Activated CD8-positive, alpha-beta memory T cell treated with anti-CD3 and anti-CD28 coated beads for 48 hours (primary cell): ENCODE results near the gene PVALEF.

ENCODE experiments used
- DNase-seq, 3 experiments: peaks; one replicate each; pipeline ENCODE4 v3.0.0-alpha.2; 2020; ENCODE audit warnings: low read depth in 2 of 3, low spot score in 2 of 3

PVALEF gene

DNA sequence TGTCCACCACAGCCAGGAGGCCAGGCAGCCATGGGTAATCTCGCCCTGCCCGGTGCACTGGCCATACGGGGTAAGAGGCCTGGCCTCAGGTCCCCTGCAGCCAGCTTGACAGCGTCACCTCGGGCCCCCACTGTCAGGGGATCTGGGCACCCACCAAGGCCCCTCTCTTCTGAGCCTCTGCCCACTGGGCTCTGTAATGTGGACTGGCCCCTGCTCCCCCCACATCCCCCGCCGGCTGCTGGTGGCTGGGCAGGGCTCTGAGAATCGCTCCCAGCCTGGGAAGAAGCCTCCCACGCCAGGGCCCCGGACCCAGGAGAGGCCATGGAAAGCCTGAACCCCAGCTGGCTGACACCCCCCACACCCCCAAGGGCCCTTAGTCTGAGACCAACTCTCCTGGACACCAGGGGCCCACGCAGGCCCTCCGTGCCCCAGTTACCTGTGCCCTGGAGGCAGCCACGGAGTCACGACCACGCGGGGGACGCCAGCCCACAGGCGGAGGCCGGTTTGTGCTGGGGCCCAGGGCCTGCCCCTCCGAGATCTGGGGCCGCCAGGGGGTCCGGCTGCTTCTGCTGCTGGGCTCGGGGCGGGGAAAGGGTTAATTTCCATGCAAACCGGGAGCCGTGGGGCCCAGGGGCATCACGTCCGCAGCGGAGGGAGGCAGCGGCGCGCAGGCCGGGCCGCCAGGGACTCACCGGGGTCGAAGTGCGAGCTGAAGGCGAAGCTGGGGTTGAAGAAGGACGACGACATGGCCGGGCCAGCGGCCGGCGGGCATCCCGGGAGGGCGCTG is at the start of gene PVALEF:
TSS of gene PVALEF (plus strand) at position 262 of the 787 bp plus-strand sequence. CDS start 15,720 bp downstream, outside the sequence.
- DNase-seq, result no peak

DNA sequence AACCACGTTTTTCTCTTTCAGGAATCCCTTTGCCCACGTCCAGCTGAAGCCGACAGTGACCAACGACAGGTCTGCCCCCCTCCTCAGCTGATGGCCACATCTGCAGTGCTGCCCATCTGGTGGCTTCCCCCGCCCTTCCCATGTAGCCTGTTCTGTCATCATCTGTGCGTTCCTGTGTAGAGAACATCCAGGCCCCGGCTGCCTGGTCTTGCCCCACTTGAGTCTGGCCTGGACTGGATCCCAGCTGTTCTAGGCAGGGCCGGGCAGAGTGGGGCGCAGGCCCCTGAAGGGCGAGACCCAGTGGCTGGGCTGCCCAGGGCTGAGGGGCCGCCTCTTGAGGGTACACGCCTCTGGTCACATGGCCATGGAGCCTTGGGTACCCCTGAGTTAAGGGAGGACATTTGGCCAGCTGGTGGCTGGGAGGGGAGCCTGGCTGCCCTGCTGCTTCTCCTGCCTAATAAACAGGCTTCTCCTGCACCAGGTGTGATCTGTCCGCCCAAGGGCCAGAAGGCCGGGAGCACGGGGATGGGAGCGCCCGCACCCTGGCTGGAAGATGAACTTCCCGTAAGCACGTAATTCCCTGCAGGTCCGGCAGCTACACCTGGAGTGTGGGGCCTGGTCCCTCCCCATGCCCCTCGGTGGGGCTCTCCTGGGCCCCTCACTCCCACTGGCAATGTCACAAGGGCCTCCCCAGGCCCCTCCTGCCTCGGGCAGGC is 49.4 kb upstream of the PVALEF start:
- DNase-seq, result no peak

DNA sequence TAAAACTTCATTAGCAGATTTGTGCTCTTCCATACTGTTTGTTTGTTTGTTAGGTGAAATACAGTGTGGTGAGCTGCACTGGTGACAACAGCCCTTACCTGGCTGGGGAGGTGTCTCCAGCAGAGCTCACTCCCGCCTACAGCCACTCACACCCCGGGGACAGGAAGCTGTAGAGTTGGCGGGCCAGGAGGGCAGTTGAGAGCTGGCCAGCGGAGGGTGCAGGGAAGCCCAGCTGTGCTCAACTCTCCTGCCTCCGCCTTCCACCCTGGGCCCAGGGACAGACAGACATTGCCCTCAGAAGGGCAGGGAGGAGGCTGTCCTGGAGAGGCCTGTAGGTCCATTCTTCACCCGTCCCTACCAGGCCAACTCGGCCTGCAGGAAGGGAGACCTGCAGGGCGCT is 48.6 kb upstream of the PVALEF start:
- DNase-seq, result no peak

DNA sequence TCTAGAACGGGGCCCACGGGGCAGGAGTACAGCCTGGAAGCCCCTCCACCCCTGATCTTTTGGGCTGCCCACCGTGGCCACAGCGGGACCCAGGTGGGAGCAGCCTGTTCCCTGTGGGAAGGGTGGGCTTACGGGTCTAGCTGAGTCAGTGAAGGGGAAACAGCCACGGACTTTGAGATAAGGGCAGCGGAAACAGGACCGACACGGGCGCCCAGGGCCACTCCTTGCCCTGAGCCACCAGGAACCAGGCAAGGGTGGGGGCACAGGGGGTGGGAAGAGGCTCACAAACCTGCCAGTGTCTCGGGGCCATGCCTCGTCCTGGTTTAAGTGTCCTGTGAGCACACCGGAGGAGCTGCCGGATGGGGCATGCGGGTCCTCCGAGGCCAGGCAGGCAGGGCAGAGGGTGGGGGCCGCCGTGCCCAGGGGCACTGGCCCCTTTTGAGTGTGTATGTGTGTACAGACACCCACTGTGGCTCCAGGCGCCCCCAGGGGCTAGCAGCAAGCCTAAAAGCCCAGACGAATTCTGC is 47.6 kb upstream of the PVALEF start:
- DNase-seq, result no peak

DNA sequence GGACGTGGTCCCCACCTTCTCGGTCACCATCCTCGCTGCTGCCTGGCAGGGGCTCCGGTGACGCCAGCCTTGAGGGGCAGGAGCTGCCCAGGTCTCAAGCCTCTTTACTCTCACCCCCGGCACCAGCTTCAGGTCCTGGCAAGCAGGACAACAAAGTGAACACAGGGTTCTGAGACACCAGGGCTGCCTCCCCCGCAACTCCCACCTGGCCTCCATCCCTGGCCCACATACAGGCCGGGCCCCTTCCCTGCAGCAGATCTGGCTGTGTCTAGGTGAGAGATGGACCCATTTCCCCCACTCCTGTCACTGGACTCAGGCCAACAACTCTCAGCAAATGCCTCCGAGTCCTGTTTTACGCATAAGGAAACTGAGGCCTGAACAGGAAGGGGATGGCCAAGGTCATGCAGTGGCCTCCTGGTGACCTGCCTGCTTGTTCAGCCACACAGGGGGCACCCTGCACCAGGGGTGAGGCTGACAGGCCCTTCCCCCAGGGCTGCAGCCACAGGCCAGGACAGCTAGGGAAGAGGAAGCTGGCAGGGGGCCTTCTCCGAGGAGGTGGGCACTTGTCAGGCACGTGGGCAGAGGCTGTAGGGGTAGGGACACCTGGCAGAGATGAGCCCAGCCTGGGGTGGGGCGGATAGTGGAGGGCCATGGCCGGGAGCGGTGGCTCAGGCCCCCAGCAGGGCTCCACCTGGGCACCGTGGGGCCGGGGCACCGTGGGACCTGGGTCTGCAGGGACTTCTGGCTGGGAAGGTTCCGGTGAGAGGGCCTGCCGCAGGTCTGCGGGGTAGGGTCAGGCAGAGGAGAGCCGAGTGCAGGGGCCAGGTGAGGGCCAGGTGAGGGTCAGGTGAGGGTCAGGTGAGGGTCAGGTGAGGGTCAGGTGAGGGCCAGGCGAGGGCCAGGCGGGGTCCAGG is 46.7 kb upstream of the PVALEF start:
- DNase-seq, result no peak

DNA sequence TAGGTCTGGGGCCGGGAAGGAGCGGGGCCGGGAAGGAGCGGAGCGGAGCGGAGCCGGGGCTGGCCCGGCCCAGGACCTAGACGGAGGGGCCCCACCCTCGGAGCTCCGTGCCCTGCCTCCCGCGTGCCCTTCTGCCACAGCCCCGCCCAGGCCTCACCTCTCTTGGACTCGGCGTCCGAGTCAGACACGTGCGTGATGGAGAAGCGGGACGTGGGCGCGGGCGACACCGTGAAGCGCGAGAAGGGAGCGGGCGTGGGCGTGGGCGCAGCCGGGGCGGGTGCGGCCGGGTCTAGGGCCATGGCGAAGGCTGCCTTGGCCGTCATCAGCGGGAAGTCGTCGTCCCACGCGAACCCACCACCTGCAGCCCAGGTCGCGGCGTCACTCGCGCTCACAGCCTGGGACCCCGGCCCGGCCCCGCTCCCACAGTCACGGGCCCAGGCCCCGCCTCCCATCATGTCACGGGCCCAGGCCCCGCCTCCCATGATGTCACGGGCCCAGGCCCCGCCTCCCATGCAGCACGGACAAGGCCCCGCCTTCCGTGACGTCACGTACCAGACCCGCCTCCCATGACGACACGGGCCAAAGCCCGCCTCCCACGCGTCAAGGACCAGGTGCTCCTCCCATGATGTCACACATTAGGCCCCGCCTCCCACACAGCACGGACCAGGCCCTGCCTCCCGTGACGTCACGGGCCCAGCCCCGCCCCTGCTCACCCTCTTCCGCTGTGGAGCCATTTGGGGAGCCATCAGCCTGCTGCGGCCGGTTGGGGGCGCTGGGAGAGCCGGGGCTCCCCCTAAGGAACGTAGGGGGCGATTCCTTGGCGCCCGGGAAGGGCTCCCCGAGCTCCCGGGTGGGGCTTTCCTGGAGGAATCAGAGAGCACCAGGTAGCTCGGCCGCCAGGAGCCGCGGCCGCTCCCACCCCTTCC is 45.8 kb upstream of the PVALEF start:
- peak; percentile 65 to 80 (median 79) for DNase-seq

DNA sequence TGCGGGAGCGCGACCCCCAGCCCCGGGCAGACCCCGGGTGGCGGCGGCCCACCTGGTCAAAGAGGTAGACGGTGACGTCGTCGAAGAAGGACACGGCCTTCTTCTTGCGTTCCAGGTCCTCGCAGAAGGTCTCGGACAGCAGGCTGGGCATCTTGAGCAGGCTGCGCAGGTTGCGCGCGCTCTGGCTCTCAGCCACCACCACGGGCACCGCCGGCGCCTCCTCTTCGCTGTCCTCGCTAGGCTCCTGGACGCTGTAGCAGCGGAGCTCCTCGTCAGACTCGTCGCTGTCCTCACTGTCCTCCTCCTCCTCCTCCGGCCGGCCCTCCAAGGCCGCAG is 45.2 kb upstream of the PVALEF start:
- DNase-seq, result no peak

DNA sequence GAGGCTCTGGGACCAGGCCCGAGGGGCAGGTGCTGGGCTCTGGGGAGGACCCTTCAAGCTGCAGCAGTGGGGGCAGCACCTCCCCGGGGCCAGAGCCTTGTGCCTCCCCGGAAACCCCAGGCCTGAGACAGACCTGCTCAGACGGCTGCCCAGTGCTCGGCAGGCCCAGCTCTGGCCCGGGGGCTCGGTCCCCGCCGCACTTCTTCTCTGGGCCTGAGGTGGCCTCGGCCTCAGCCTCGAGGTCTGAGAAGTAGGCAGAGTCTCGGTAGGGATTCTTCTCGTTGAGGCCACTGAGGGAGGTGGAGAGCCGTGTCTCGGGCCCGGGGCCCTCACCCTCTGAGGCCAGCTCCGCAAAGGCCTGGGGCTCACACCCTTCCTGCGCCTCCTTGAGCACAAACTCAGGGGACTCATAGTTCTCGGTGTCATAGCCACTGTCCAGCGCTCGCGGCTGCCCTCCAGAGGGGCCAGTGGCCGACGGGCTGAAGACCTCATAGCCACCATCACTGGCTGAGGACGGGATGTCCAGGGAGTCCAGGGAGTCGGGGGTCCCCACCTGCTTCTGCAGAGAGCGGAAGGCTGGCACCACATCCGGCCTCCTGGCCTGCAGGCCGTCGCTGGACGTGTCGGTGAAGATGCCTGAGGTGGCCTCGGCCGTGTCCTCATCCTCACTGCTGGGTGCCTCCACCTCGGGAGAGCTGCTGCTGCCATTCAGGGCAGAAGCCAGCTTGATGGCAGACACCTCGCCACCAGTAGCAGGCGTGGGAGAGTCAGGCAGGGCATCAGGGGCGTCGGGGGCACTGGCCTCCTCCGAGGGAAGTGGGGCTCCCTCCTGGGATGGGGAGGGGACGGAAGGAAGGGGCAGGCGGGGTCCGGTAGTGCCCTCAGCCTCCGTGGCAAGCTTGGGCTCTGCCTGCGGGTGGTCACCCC is 44.3 kb upstream of the PVALEF start:
- no peak for DNase-seq

DNA sequence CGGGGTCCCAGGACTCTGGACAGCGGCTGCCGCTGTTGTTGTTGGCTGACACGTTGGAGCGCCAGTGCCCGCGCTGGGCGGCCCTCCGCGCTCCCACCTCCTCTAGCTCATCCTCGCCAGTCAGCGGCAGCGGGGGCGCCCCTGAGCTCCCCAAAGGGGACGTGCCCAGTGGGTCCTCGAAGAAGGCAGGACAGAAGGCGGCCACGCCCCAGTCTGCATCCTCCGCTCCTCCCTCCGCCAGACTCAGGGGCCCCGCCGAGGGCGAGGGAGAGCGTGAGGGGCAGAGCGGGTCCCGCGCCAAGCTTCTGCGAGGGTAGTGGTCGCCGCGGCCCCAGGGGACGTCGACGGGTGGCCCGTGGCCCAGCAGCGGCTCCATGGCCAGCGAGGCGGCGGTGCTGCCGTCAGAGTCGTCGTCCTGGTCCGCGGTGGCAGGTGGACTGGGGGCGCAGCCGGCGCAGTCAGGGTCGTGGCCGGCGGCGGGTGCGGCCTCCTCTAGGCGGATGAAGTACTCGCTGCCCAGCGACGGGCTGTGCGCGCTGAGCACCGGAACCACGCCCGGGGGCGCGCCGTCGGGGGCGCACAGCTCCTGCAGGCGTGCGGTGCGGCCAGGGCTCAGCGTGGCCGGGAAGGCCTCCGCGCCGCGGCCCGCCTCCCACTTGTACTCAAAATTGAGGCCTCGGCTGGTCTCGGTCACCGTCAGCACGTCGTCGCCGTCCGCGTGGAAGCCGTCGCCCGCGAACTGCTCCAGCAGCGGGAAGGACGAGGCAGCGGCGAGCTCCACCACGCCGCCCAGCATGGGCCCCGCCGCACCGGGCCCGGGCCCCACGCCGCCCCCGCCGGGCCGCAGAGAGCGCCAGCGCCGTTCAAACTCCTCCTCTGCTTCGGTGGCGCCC is 43.2 kb upstream of the PVALEF start:
- no peak for DNase-seq

DNA sequence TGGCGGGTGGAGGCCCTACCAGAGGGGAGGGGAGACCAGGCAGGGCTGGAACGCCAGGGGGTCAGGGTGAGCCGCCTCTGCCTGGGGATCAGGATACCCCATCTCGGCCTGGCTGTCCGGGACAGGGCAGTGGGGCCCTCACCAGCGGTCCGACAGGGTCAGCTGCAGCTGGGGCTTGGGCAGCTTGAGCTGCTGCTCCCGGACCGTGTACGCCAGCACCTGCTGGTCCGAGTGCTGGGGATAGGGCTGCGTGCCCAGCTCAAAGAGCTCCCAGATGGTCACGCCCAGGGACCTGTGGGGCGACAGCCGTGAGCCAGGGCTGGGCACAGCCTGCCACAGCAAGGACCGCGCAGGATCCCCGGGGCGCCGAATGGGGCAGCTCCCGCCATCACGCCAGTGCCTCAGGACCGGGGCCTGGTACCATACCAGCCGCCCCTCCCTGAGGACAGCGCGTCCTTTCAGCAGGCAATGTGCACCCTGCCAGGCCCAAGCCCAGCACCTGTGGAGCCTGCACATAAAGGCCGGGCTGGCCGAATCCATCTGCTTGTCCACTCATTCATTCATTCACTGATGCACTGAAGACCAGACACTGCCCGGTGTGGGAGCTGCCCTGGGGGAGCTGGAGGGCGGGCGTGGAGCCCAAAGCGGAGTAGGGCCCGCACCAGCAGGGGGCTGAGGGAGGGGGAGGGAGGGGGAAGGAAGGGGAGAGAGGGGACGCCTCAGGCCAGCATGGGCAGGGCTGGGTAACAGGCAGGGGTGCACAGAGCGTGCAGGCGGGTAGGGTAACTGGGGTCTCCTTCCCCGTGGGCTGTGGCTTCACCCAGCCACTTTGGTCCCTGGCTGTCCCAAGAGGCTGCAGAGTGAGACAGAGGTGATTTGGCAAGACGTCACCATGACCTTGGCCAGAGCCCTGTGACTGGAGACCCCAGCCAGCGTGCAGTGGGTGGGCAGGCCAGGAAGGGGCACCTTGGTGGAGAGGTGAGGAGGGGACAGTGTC is 42.0 kb upstream of the PVALEF start:
- DNase-seq, result no peak

DNA sequence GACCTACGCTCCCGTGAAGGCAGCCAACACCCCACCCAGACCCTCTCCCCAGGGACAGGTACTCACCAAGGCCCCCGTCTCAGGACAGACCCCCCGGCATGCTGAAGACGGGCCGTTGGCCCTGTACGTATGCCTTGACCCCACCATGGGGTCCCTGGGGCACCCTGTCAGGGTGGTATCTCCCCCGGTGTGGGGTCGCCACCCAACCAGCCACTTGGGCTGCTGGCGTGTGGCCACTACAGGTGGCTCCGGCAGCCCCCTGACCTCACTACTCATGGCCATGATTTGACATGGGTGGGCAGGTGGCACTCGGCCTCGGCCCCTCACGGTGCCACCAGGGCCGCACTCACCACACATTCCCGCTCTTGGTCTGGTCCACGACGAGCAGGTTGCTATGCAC is 40.9 kb upstream of the PVALEF start:
- DNase-seq, result no peak

DNA sequence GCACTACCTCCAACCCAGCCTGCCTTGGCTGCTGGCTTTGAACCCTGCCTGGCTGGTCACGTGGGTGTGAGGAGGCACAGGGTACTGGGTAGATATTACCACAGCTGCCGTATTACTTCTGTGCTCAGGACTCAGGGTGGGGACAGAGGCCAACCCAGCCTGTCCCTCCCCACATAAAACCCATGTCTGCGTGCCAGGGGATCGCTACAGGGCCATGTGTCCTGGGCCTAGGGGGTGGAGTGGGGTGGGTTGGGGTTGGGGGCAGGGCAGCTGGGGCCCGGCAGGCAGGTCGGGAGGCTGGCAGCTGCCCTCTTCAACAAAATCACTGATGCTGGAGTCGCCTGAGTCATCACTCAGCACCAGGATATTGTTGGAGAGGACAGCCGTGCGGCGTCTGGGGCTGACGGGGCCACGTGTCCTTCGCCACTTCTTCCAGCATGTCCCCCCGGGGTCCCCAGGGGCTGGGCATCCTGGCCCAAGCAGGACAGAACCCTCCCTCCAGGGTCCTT is 39.7 kb upstream of the PVALEF start:
- DNase-seq, result no peak

DNA sequence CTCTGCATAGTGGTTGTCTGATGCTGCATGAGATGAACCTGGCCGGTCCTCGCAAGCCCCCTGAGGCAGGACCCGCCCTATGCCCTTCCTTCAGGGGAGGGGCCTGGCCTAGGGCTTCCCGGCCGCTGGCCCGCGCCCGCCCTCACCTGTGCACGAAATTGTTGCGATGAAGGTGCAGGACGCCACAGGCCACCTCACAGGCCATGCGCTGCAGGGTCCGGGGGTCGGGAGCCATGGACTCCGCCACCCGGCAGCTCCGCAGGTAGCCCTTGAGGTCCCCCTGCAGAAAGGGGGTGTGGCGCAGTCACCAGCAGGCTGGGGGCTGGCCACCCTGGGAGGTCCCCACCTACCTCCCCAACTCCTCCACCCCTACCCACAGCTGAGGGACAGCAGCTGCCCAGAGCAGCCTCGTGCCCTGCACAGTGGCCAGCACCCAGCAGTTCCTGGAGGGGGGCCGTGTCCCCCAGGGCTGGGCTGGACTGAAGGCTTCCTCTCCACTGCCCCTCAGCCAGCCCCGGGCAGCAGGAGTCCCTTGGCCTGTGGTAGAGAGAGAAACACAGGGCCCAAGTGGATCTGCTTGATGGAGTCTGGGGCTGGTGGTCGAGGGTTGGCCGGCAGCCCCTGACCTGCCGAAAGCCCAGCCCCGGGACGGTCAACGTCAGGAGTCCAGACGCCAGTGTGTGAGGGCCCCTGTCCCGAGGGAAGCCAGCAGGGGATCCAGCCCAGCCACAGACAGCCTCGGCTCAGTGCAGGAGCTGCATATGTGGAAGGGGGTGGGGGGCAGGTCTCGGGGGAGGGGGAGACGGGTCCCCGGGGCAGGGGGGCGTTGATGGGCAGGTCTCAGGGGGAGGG is 38.8 kb upstream of the PVALEF start:
- no peak for DNase-seq

DNA sequence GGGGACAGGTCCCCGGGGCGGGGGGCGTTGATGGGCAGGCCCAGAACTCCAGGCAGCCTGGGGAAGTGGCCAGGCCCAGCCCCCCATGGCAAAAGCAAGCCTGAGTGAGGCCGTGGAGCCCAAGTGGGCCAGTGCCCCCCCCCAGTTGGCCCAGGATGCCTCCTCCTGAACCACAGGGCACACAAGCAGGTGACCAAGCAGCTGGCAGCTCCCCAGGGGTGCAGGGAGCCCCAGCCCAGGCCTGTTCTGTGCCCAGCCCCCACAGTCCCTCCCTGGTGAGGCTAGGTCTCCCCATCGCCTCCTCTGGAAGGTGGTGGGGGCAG is 38.2 kb upstream of the PVALEF start:
- DNase-seq, result no peak

DNA sequence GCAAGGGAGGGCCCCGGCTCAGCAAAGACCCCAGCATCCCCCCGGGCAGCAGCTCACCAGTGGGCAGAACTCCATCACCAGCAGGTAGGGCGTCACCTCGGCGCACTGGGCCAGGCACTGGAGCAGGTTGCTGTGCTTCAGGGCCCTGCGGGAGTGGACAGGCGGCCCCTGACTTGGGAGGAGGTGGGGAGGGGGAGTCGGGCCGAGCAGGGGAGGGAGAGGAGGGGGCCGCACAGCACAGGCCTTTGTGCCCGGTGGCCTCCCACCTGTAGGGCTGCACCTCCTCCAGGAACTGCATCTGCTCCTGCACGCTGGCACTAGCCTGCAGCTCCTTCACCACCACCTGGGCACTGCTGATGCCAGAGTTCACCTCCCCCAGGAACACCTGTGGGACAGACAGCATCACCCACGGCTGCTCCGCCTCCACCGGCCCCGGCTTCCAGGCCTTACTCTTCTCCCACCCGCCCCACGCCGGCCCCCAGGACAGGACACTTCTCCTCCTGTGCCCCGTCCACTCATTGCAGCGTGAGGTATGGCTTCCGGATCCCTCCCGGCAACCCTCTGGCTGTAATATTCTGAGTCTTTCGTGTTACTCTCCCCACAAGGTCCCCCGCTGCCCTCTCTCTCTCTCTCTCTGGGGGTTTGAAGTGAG is 37.7 kb upstream of the PVALEF start:
- no peak for DNase-seq

DNA sequence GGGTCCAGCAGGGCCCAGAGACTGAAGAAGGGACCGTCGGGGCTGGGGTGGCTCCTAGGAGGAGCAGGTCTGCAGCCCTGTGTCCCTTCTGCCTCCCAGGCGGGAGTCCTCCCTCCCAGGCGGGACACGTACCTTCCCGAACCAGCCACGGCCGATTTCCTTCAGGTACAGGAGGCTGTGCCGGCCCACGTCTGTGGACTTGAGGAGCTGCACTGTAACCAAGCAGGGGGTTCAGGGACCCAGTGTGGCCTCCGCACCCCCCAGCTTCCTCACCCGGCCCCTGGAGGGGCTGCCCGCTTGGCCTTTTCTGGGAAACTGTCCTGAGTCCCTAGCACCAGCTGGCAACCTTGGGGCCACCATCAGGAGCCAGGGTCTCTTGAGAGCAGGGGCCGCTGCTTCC is 37.0 kb upstream of the PVALEF start:
- DNase-seq, result no peak
